GM13976 (cell line): ENCODE measurements around the gene GRK6.

Experiments used
- DNase-seq: peaks from one replicate; pipeline ENCODE4 v3.0.0; 2012; ENCODE audit warnings: low spot score
- CTCF ChIP-seq: IDR thresholded peaks from 2 replicates; pipeline ENCODE4 v1.5.1; 2012; ENCODE audit warnings: borderline replicate concordance, mild to moderate bottlenecking; ENCODE audit not compliant: insufficient read depth; ENCODE audit errors: extremely low read depth, missing control alignments, control extremely low read depth
- in situ Hi-C: fragments of 300-500 bp; cut with MboI; formaldehyde crosslinking; loops from one replicate; pipeline ENCODE4 v1.12.0; 2022; ENCODE audit warnings: low sequenced_read_pairs, mixed read lengths, inconsistent platforms; ENCODE audit not compliant: unreplicated experiment

GRK6 gene

GRCh38 chr5:177425801-177426565, 493 bp upstream of the GRK6 start:
- peak; percentile 97 for DNase-seq
- TF ChIP-seq CTCF: no peak
- in situ Hi-C loops: no loop called here

GRCh38 chr5:177427211-177427822, 841 bp downstream of the GRK6 start:
- DNase-seq: no peak
- in situ Hi-C loops: no loop called here
- TF ChIP-seq CTCF: no peak

GRCh38 chr5:177427919-177428573, 1.6 kb downstream of the GRK6 start:
- in situ Hi-C loops: no loop called here

GRCh38 chr5:177428574-177429217, 2.2 kb downstream of the GRK6 start:
- no peak for TF ChIP-seq CTCF
- DNase-seq: no peak
- in situ Hi-C loops: no loop called here

More at GRCh38 chr5:177427919-177428573, 1.6 kb downstream of the GRK6 start:
- no peak for TF ChIP-seq CTCF
- no peak for DNase-seq

GRCh38 chr5:177429248-177430040, 3.0 kb downstream of the GRK6 start:
- in situ Hi-C loops: no loop called here
- peak; percentile 81 for DNase-seq

More at GRCh38 chr5:177429248-177430040, 3.0 kb downstream of the GRK6 start:
- TF ChIP-seq CTCF: no peak
